IPS-20b (cell line): Measurements from ENCODE around the gene TMEM181.
"Not testable (repeated sequence)": the region's sequence is repeated elsewhere in the genome, so short reads cannot be mapped to it uniquely, and the experiment has no call there.

Experiments
- H3K27ac ChIP-seq: one replicate; pipeline ENCODE4 v1.5.1; 2013; ENCODE audit warnings: low read length
- H3K27me3 ChIP-seq: 2 replicates; pipeline ENCODE4 v1.6.1; 2013; ENCODE audit warnings: mild to moderate bottlenecking, low read length, inconsistent platforms; ENCODE audit not compliant: insufficient read depth
- H3K36me3 ChIP-seq: 2 replicates; pipeline ENCODE4 v1.6.1; 2013; ENCODE audit warnings: low read depth, mild to moderate bottlenecking, inconsistent platforms, low read length, moderate library complexity; ENCODE audit not compliant: insufficient read depth
- H3K4me1 ChIP-seq: 2 replicates; pipeline ENCODE4 v1.6.1; 2013; ENCODE audit warnings: mild to moderate bottlenecking, control low read depth, inconsistent platforms, low read length, moderate library complexity; ENCODE audit not compliant: insufficient read depth
- H3K4me3 ChIP-seq: 2 replicates; pipeline ENCODE4 v1.5.1; 2013; ENCODE audit warnings: mild to moderate bottlenecking, low read length, inconsistent platforms
- H3K9ac ChIP-seq: 2 replicates; pipeline ENCODE4 v1.6.1; 2013; ENCODE audit warnings: low read depth, mild to moderate bottlenecking, inconsistent platforms, low read length, moderate library complexity
- H3K9me3 ChIP-seq: 2 replicates; pipeline ENCODE4 v1.6.1; 2013; ENCODE audit warnings: mild to moderate bottlenecking, low read depth, low read length, inconsistent platforms; ENCODE audit not compliant: insufficient read depth

Gene TMEM181

DNA sequence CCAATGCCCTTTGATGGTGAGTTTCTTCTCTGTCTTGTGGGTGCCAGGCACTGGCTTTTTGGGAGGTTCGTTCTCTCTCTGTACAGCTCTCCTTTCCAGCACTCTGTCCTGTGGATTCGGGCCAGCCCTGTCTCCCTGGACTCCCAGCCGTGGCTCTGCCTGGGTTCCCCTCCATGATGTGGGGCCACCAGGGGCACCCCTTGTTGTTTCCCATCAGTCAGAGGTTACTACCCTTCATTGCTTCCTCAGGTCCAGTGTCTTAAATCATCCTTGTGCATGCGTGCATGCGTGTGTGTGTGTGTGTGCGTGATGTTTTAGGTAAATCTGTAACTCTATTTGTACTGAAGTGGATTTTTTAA is 44.1 kb downstream of the TMEM181 start:
- no peaks in the 10 kb centered on the region for H3K4me1 ChIP-seq
- no peaks in the 10 kb centered on the region for H3K9me3 ChIP-seq
- peaks cover 62% of the 10 kb centered on the region for H3K36me3 ChIP-seq
- no peak overlapping the region; the same call in 1 of the 2 replicates for H3K9ac ChIP-seq
- H3K27ac ChIP-seq = no peak overlapping the region
- H3K27me3 ChIP-seq = no peaks in the 10 kb centered on the region
- H3K4me3 ChIP-seq = no peak overlapping the region

DNA sequence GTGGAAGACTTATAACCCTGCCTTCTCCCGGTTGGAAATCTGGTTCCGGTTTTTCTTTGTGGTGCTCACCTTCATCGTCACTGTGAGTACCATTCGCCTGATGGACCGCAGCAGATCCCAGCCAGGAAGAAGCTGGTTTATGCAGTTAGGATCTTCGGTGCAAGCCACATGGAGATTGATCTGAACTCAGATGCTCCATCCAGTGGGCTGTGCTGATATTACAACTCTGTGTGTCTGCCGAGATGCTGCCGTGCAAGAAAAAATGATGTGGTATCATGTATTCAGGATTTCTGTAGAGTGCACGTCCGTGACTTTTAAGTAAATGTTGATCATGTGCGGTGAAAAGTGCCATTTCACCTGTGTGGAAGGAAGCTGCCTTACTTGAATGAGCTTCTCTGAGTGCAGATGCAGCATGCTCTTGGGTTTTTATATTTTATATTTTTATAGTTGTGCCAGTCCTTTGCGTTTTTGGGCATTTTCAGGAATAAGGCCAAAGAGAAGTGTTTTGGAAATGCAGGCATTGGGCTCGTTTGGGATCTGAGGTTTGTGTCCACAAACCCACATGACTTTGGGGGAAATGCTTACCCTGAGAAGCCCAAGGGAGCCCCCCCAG is 45.5 kb downstream of the TMEM181 start:
- Histone ChIP-seq H3K27ac (no peak overlapping the region), H3K4me1 (no peaks in the 10 kb centered on the region; the same call in 1 of the 2 replicates), H3K9ac (no peak overlapping the region), H3K27me3 (no peaks in the 10 kb centered on the region), H3K36me3 (peaks cover 66% of the 10 kb centered on the region), H3K4me3 (no peak overlapping the region), H3K9me3 (no peaks in the 10 kb centered on the region)

DNA sequence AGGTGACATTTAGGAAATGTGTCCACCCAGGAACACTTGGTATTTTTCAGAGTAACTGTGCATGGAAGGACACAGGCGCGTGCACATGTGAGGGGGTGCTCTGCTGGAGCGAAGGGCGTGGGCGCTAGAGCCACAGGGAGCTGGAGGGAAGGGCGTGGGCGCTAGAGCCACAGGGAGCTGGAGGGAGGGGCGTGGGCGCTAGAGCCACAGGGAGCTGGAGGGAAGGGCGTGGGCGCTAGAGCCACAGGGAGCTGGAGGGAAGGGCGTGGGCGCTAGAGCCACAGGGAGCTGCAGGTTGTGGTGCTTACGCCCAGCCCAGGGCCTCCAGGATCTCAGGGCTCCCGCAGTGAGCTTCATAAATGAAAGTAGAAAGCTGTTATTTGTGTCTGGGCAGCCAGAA is 46.1 kb downstream of the TMEM181 start:
- not testable (repeated sequence) for H3K27me3 ChIP-seq, H3K4me1 ChIP-seq, H3K27ac ChIP-seq, H3K4me3 ChIP-seq, H3K9ac ChIP-seq, H3K9me3 ChIP-seq
- peaks cover 67% of the 10 kb centered on the region for H3K36me3 ChIP-seq

DNA sequence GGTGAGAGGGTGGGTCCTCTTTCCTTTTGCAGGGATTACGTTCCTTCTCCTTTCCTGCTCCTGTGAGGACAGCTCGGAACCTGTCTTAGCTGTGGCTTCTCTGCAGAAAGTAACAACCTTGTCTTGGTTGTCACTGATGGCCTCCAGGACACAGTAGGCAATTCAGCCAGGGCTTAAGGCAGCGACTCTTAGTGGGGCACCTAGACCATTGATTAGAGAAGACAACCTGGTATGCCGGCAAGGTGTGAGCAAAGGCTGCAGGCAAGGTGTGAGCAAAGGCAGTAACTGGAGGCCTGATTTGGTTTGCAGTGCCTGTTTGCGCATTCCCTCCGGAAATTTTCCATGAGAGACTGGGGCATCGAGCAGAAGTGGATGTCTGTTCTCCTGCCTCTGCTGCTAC is 47.0 kb downstream of the TMEM181 start:
- H3K9ac ChIP-seq = no peak overlapping the region
- H3K4me1 ChIP-seq = peaks cover 8% of the 10 kb centered on the region
- H3K36me3 ChIP-seq = peaks cover 67% of the 10 kb centered on the region
- H3K27me3 ChIP-seq = no peaks in the 10 kb centered on the region
- H3K27ac ChIP-seq = no peak overlapping the region
- H3K4me3 ChIP-seq = no peak overlapping the region
- H3K9me3 ChIP-seq = no peaks in the 10 kb centered on the region

DNA sequence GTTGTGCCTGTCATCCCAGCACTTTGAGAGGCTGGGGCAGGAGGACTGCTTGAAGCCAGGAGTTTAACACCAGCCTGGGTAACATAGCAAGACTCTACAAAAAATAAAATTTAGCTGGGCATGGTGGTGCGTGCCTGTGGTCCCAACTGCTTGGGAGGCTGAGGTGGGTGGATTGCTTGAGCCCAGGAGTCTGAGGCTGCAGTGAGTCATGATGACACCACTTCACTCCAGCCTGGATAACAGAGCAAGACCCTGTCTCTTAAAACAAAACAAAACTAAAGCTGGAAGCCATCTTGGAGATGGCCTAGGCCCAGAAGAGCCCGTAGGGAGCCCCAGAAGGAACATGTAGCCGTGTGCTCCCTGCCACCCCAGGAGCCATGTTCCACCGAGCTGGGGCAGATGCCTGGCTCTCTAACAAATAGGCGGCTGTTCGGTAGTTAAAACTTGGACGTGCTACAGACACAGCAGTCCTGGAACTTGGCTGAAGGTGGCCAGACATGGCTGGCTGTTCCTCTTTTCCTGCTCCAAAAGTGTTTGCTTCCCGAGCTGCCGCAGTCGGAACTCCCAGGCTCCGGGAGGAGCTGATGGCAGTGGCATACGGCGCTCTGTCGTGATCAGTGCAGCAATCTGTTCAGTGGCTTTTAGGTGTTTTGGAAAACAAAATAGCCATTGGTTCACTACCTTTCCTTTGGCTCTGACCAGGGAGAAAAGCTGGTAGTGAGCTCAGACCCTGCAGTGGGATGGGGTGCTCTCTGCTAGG is 47.7 kb downstream of the TMEM181 start:
- H3K9ac ChIP-seq = no peak overlapping the region
- peaks cover 62% of the 10 kb centered on the region for H3K36me3 ChIP-seq
- no peaks in the 10 kb centered on the region for H3K27me3 ChIP-seq
- peaks cover 11% of the 10 kb centered on the region for H3K4me1 ChIP-seq
- H3K27ac ChIP-seq = no peak overlapping the region
- H3K4me3 ChIP-seq = no peak overlapping the region
- no peaks in the 10 kb centered on the region for H3K9me3 ChIP-seq

DNA sequence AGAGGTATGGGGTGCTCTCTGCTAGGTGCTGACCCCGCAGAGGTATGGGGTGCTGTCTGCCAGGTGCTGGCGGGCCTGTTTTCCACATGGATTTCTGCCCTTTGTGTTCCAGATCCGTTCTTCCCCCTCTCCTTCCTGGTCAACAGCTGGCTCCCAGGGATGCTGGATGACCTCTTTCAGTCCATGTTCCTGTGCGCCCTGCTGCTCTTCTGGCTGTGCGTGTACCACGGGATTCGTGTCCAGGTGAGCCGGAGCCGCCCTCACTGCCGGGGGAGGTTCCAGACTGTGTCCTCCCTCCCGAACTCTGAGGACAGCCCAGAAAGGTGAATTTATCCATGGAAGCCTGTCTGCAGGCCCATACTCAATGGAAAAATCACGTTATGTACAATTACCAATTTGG is 48.3 kb downstream of the TMEM181 start:
- Histone ChIP-seq H3K4me1 (peaks cover 11% of the 10 kb centered on the region), H3K9me3 (no peaks in the 10 kb centered on the region), H3K9ac (no peak overlapping the region), H3K4me3 (no peak overlapping the region), H3K36me3 (peaks cover 65% of the 10 kb centered on the region), H3K27me3 (no peaks in the 10 kb centered on the region), H3K27ac (no peak overlapping the region)

DNA sequence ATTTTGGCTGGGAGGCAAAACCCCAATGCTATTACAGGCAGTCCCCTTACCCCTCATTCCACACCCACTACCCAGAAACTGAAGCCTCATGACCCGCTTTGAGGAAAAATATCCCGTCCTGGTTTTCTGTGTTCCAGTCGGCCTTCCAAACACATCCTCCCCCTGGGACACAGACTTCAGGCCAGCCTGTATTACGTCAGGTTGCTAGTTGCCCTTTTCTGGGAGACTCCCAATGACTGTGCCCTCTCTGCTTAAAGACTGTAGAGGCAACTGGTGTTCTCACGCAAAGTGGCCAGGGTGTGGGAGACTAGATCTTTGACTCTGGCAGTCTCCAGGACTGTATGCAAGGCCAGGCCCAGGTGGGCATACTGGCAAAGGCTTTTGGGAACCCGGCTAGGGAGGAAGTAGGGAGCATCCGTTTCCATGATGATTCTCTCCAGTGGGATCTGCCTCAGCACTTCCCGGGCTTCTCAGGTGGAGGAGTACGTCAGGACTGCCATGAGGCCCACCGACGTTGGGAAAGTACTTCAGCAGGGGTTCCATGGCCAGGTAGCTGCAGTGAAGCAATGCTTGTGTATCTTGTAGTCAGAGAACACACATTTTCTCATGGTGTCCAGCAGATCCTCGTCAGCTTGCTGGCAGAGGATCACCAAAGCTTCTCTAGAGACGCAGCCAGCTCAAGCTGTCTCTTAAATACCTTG is 49.7 kb downstream of the TMEM181 start:
- peaks cover 75% of the 10 kb centered on the region for H3K36me3 ChIP-seq
- no peak overlapping the region for H3K9ac ChIP-seq
- peaks cover 11% of the 10 kb centered on the region for H3K4me1 ChIP-seq
- no peak overlapping the region for H3K4me3 ChIP-seq
- H3K27me3 ChIP-seq = no peaks in the 10 kb centered on the region
- H3K9me3 ChIP-seq = no peaks in the 10 kb centered on the region
- no peak overlapping the region for H3K27ac ChIP-seq

DNA sequence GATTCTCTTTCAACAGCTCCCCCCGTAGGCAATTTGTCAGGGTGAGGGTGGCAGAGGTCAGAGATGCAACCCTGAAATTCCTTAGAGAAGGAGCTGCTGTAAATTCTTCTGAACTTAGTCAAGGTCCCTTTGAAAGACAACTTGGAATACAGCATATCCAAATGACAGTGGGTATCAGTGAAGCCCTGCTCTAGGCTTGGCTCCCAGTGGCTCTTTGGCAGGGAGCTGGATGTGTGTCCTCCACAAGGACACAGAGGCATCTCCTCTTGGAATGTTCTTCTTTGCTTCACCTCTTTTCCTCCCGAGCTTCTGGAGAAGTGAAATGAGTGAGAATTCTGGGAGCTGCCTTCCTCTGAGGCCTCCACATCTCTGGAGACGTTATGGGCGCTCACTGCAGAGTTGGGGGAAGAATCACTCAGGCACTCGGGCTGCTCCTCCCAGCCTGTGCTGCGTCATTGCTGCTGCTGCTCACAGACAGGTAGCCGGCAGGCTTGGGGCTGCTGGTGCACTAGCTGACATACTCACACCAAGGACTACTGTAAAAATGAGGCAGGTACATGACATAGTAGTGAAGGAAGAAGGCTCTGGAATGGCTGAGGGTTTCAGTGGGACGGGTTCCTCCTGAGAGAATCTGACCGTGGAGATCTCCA is 50.6 kb downstream of the TMEM181 start:
- peaks cover 77% of the 10 kb centered on the region for H3K36me3 ChIP-seq
- no peaks in the 10 kb centered on the region for H3K27me3 ChIP-seq
- H3K27ac ChIP-seq = no peak overlapping the region
- no peak overlapping the region for H3K9ac ChIP-seq
- peaks cover 11% of the 10 kb centered on the region for H3K4me1 ChIP-seq
- H3K9me3 ChIP-seq = no peaks in the 10 kb centered on the region
- no peak overlapping the region for H3K4me3 ChIP-seq

DNA sequence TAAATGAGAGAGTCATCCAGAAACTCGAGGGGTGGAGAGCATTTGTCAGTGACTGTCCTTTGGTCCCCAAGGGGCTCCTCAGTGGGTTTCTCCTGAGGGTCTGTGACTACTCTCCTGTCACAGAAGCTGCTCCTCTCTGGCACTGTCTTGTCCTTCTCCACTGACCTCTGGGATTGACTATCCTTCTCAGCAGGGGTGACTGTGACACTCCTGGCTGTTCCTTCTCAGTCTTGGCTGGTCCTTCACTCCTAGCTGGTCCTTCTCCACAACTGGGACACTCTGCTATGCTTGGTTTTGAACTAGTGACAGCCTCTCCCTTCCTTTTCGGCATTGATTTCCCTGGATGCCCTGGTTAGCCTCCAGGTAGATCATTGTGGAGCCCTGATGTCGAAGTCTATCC is 51.1 kb downstream of the TMEM181 start:
- peaks cover 11% of the 10 kb centered on the region for H3K4me1 ChIP-seq
- H3K9me3 ChIP-seq = no peaks in the 10 kb centered on the region
- H3K4me3 ChIP-seq = peak overlapping the region; percentile 8; the same call in 1 of the 2 replicates
- H3K9ac ChIP-seq = no peak overlapping the region
- peaks cover 72% of the 10 kb centered on the region for H3K36me3 ChIP-seq
- H3K27ac ChIP-seq = peak overlapping the region; percentile 40
- H3K27me3 ChIP-seq = no peaks in the 10 kb centered on the region

DNA sequence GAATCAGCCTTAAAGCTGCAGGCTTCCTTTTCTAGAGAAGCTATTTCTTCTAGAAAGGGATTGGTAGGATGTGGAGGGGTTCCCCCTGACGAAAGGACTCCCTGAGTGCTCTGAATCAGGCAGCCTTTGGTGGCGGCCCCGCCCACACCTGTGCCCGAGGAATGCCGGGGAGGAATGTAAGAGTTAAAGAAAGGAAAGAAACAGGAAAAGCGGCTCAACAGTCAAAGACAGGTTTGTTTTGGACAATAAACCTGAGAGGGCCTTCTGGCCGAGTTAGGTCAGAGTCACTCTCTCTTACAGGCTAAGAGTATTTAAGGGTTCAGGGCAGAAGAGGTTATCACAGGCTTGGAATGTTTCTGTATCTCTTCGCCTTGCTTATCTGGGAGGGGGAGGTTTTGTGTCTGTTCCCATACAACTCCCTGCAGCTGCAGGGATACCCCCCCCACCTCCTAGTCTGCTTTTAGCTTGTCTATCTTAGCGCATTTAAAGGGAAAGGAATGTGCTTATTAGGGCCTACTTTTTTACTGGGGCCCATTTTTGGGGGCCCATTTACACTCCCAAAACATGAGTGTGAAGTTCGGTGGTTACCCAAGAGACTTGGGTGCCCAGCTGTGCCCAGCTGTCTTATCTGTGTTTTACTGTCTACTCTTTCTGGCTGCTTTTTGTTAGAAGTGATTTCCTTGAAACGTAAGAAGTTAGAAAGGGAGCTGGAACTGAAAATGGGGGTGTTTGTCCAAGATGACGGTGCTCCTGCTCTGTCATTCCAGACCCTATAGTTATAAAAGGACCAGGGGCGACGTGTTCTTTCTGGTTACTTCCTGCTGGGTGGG is 51.9 kb downstream of the TMEM181 start:
- Histone ChIP-seq H3K9me3 (no peaks in the 10 kb centered on the region), H3K4me3 (0 out of 2 replicates have a peak overlapping the region, but pooled peaks have one; percentile 8), H3K4me1 (peaks cover 11% of the 10 kb centered on the region), H3K9ac (peak overlapping the region; percentile 11; the same call in 1 of the 2 replicates), H3K27me3 (no peaks in the 10 kb centered on the region), H3K27ac (peak overlapping the region; percentile 40), H3K36me3 (peaks cover 66% of the 10 kb centered on the region)

DNA sequence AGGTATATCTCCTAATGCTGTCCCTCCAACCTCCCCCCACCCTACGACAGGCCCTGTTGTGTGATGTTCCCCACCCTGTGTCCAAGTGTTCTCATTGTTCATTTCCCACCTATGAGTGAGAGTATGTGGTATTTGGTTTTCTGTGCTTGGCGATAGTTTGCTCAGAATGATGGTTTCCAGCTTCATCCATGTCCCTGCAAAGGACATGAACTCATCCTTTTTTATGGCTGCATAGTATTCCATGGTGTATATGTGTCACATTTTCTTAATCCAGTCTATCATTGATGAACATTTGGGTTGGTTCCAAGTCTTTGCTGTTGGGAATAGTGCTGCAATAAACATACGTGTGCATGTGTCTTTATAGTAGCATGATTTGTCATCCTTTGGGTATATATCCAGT is 54.7 kb downstream of the TMEM181 start:
- peaks cover 37% of the 10 kb centered on the region for H3K36me3 ChIP-seq
- peaks cover 11% of the 10 kb centered on the region for H3K4me1 ChIP-seq
- H3K9me3 ChIP-seq, H3K9ac ChIP-seq, H3K4me3 ChIP-seq, H3K27me3 ChIP-seq, H3K27ac ChIP-seq: not testable (repeated sequence)
